Neural cell (in vitro differentiated cells): ENCODE data around the gene RCBTB2. TPM values are rescaled to one million over a fixed set of nuclear protein-coding genes. Genes with fewer than 3 reads are reported as not detected.

Experiments used
- H2AFZ ChIP-seq: fragments of 200-600, 300-800 bp; sonication (generic), shearing (Covaris generic); 2 replicates; pipeline ENCODE4 v1.6.0; 2014; ENCODE audit warnings: low read depth, mild to moderate bottlenecking, antibody characterized with exemption, low read length, moderate library complexity
- H3F3A ChIP-seq: fragments of 200-600 bp; shearing (Covaris generic); 2 replicates; pipeline ENCODE4 v1.6.1; 2016; ENCODE audit warnings: mild to moderate bottlenecking, moderate library complexity, mixed read lengths, antibody characterized with exemption, low read length; ENCODE audit not compliant: insufficient read depth, poor library complexity, severe bottlenecking
- H3K27ac ChIP-seq: fragments of 200-600, 300-800 bp; sonication (generic), shearing (Covaris generic); 2 replicates; pipeline ENCODE4 v1.5.1; 2014; ENCODE audit warnings: mild to moderate bottlenecking, low read length, moderate library complexity
- H3K27me3 ChIP-seq: fragments of 300-800, 200-600 bp; sonication (generic), shearing (Covaris generic); 2 replicates; pipeline ENCODE4 v1.6.0; 2014; ENCODE audit warnings: mild to moderate bottlenecking, low read depth, low read length, moderate library complexity; ENCODE audit not compliant: insufficient read depth
- H3K36me3 ChIP-seq: fragments of 300-800, 200-600 bp; sonication (generic), shearing (Covaris generic); 2 replicates; pipeline ENCODE4 v1.5.1; 2014; ENCODE audit warnings: mild to moderate bottlenecking, antibody characterized with exemption, low read length, moderate library complexity; ENCODE audit not compliant: insufficient read depth
- H3K4me2 ChIP-seq: fragments of 300-800, 200-600 bp; sonication (generic), shearing (Covaris generic); 2 replicates; pipeline ENCODE4 v1.6.0; 2014; ENCODE audit warnings: mild to moderate bottlenecking, low read length
- H3K4me3 ChIP-seq: fragments of 300-800, 200-600 bp; sonication (generic), shearing (Covaris generic); 2 replicates; pipeline ENCODE4 v1.5.1; 2014; ENCODE audit warnings: mild to moderate bottlenecking, low read length, moderate library complexity
- H3K79me2 ChIP-seq: fragments of 200-600 bp; shearing (Covaris generic); replicated peaks from 2 replicates; pipeline ENCODE4 v1.6.0; 2014; ENCODE audit warnings: mild to moderate bottlenecking, low read length, moderate library complexity; ENCODE audit not compliant: insufficient read depth
- H3K9ac ChIP-seq: fragments of 300-800, 200-600 bp; sonication (generic), shearing (Covaris generic); 2 replicates; pipeline ENCODE4 v1.6.1; 2016; ENCODE audit warnings: mild to moderate bottlenecking, low read length, mixed read lengths
- H3K9me2 ChIP-seq: fragments of 200-600 bp; shearing (Covaris generic); 2 replicates; pipeline ENCODE4 v1.6.1; 2016; ENCODE audit warnings: mild to moderate bottlenecking, low read length, mixed read lengths; ENCODE audit not compliant: insufficient read depth
- H3K9me3 ChIP-seq: fragments of 200-600, 300-800 bp; sonication (generic), shearing (Covaris generic); 2 replicates; pipeline ENCODE4 v1.6.1; 2016; ENCODE audit warnings: mild to moderate bottlenecking, mixed run types, low read length, moderate library complexity, mixed read lengths
- H4K20me1 ChIP-seq: fragments of 200-600 bp; shearing (Covaris generic); 2 replicates; pipeline ENCODE4 v1.6.1; 2016; ENCODE audit warnings: mild to moderate bottlenecking, mixed run types; ENCODE audit not compliant: insufficient read depth
- EP300 ChIP-seq: fragments of 450-650 bp; conservative IDR thresholded peaks from 2 replicates; pipeline ENCODE4 v1.6.1; 2014; ENCODE audit warnings: antibody characterized with exemption, mild to moderate bottlenecking, moderate library complexity; ENCODE audit not compliant: poor library complexity, severe bottlenecking
- EZH2 ChIP-seq: fragments of 200-600, 300-800 bp; shearing (Covaris generic), sonication (generic); IDR thresholded peaks from 2 replicates; pipeline ENCODE4 v1.6.1; 2014; ENCODE audit warnings: antibody characterized with exemption, low read length, borderline replicate concordance, mild to moderate bottlenecking; ENCODE audit not compliant: insufficient read depth, poor library complexity, severe bottlenecking
- MXI1 ChIP-seq: fragments of 450-650 bp; conservative IDR thresholded peaks from 2 replicates; pipeline ENCODE4 v1.6.1; 2014; ENCODE audit warnings: antibody characterized with exemption, mild to moderate bottlenecking; ENCODE audit not compliant: poor library complexity, severe bottlenecking
- POLR2AphosphoS5 ChIP-seq: IDR thresholded peaks from 2 replicates; pipeline ENCODE4 v1.6.1; 2012
- RAD21 ChIP-seq: fragments of 450-650 bp; conservative IDR thresholded peaks from 2 replicates; pipeline ENCODE4 v1.6.1; 2014; ENCODE audit warnings: antibody characterized with exemption, mild to moderate bottlenecking, moderate library complexity
- SMC3 ChIP-seq: fragments of 450-650 bp; conservative IDR thresholded peaks from 2 replicates; pipeline ENCODE4 v1.6.1; 2014; ENCODE audit warnings: antibody characterized with exemption, mild to moderate bottlenecking, moderate library complexity; ENCODE audit not compliant: poor library complexity
- TAF1 ChIP-seq: IDR thresholded peaks from 2 replicates; pipeline ENCODE4 v1.6.1; 2012; ENCODE audit warnings: low read depth
- polyA plus RNA-seq: library from polyadenylated mRNA; depleted of rRNA; stranded (reverse); fragments of >200 nt; gene quantifications from 2 replicates; pipeline ENCODE4 v1.2.3, GENCODE V29; 2014
- TF ChIP-seq, protein P1 (sequence below): fragments of 450-650 bp; IDR thresholded peaks from 2 replicates; pipeline ENCODE4 v1.5.1; 2014; ENCODE audit warnings: antibody characterized with exemption, mild to moderate bottlenecking, moderate library complexity; ENCODE audit not compliant: poor library complexity, severe bottlenecking
- TF ChIP-seq, protein P2 (sequence below): IDR thresholded peaks from 2 replicates; pipeline ENCODE4 v1.6.1; 2012; ENCODE audit warnings: borderline replicate concordance

The RCBTB2 gene
- polyA plus RNA-seq, 1 donor from 2014 or later, result 19.0 TPM

DNA sequence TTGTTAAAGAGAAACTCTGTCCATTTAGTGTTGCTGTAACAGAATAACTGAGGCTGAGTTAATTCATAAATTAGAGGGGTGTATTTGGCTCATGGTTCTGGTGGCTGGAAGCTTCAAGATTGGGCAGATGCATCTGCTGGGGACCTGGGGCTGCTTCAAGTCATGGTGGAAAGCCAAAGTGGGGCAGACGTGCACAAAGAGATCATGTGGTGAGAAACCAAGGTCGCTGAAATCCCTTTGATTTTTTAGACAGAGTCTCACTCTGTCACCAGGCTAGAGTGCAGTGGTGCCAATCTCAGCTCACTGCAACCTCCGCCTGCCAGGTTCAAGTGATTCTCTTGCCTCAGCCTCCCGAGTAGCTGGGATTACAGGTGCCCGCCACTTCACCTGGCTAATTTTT lies 46.0 kb downstream of the RCBTB2 start:
- H3F3A ChIP-seq, result no peaks in the 10 kb centered on the region
- H3K4me2 ChIP-seq, result no peak overlapping the region
- no peak overlapping the region for H3K4me3 ChIP-seq
- H3K9me3 ChIP-seq, result no peaks in the 10 kb centered on the region
- H3K9me2 ChIP-seq, result no peaks in the 10 kb centered on the region
- H2AFZ ChIP-seq, result no peak overlapping the region
- H3K9ac ChIP-seq, result no peak overlapping the region
- peaks cover 5% of the 10 kb centered on the region for H3K36me3 ChIP-seq
- H3K79me2 ChIP-seq, result no peaks in the 10 kb centered on the region
- H3K27me3 ChIP-seq, result no peaks in the 10 kb centered on the region
- TF ChIP-seq RAD21 (no peak), POLR2AphosphoS5 (no peak)
- H3K27ac ChIP-seq, result no peak overlapping the region
- H4K20me1 ChIP-seq, result no peaks in the 10 kb centered on the region

- H3K9me2 ChIP-seq, result no peaks in the 10 kb centered on the region
- no peaks in the 10 kb centered on the region for H3K79me2 ChIP-seq
- TF ChIP-seq EP300 (no peak), EZH2 (no peak), POLR2AphosphoS5 (no peak), SMC3 (no peak), RAD21 (no peak), TAF1 (no peak), MXI1 (no peak)
- TF ChIP-seq, protein P1, sequence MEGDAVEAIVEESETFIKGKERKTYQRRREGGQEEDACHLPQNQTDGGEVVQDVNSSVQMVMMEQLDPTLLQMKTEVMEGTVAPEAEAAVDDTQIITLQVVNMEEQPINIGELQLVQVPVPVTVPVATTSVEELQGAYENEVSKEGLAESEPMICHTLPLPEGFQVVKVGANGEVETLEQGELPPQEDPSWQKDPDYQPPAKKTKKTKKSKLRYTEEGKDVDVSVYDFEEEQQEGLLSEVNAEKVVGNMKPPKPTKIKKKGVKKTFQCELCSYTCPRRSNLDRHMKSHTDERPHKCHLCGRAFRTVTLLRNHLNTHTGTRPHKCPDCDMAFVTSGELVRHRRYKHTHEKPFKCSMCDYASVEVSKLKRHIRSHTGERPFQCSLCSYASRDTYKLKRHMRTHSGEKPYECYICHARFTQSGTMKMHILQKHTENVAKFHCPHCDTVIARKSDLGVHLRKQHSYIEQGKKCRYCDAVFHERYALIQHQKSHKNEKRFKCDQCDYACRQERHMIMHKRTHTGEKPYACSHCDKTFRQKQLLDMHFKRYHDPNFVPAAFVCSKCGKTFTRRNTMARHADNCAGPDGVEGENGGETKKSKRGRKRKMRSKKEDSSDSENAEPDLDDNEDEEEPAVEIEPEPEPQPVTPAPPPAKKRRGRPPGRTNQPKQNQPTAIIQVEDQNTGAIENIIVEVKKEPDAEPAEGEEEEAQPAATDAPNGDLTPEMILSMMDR, result no peak
- TF ChIP-seq, protein P2, sequence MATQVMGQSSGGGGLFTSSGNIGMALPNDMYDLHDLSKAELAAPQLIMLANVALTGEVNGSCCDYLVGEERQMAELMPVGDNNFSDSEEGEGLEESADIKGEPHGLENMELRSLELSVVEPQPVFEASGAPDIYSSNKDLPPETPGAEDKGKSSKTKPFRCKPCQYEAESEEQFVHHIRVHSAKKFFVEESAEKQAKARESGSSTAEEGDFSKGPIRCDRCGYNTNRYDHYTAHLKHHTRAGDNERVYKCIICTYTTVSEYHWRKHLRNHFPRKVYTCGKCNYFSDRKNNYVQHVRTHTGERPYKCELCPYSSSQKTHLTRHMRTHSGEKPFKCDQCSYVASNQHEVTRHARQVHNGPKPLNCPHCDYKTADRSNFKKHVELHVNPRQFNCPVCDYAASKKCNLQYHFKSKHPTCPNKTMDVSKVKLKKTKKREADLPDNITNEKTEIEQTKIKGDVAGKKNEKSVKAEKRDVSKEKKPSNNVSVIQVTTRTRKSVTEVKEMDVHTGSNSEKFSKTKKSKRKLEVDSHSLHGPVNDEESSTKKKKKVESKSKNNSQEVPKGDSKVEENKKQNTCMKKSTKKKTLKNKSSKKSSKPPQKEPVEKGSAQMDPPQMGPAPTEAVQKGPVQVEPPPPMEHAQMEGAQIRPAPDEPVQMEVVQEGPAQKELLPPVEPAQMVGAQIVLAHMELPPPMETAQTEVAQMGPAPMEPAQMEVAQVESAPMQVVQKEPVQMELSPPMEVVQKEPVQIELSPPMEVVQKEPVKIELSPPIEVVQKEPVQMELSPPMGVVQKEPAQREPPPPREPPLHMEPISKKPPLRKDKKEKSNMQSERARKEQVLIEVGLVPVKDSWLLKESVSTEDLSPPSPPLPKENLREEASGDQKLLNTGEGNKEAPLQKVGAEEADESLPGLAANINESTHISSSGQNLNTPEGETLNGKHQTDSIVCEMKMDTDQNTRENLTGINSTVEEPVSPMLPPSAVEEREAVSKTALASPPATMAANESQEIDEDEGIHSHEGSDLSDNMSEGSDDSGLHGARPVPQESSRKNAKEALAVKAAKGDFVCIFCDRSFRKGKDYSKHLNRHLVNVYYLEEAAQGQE, result no peak
- H3K4me2 ChIP-seq, result no peak overlapping the region
- H3K27me3 ChIP-seq, result no peaks in the 10 kb centered on the region
- H3K36me3 ChIP-seq, result peaks cover 5% of the 10 kb centered on the region
- H3F3A ChIP-seq, result no peaks in the 10 kb centered on the region
- no peak overlapping the region for H2AFZ ChIP-seq
- no peak overlapping the region for H3K27ac ChIP-seq
- H3K9me3 ChIP-seq, result no peaks in the 10 kb centered on the region
- H3K9ac ChIP-seq, result no peak overlapping the region
- H3K4me3 ChIP-seq, result no peak overlapping the region
- H4K20me1 ChIP-seq, result no peaks in the 10 kb centered on the region
Measured at GRCh38 chr13:48486362-48486761, 46.5 kb downstream of the RCBTB2 start.

GRCh38 chr13:48485432-48485831 lies 47.4 kb downstream of the RCBTB2 start:
- Histone ChIP-seq H3F3A (no peaks in the 10 kb centered on the region), H3K79me2 (no peaks in the 10 kb centered on the region), H3K9ac (no peak overlapping the region), H4K20me1 (no peaks in the 10 kb centered on the region), H3K27me3 (no peaks in the 10 kb centered on the region), H3K4me2 (no peak overlapping the region), H3K9me3 (no peaks in the 10 kb centered on the region), H3K27ac (no peak overlapping the region), H3K4me3 (no peak overlapping the region), H3K36me3 (peaks cover 11% of the 10 kb centered on the region), H3K9me2 (no peaks in the 10 kb centered on the region), H2AFZ (no peak overlapping the region)
- no peak for TF ChIP-seq EZH2
- TF ChIP-seq, protein P2, result no peak
- no peak for TF ChIP-seq MXI1
- TF ChIP-seq EP300, result no peak
- TF ChIP-seq SMC3, result no peak
- TF ChIP-seq, protein P1, result no peak
